ENCODE data around the gene ZFP36L2.
A peak's percentile ranks its signal among the peaks of the same experiment; 100 is the strongest.

The ZFP36L2 gene

DNA sequence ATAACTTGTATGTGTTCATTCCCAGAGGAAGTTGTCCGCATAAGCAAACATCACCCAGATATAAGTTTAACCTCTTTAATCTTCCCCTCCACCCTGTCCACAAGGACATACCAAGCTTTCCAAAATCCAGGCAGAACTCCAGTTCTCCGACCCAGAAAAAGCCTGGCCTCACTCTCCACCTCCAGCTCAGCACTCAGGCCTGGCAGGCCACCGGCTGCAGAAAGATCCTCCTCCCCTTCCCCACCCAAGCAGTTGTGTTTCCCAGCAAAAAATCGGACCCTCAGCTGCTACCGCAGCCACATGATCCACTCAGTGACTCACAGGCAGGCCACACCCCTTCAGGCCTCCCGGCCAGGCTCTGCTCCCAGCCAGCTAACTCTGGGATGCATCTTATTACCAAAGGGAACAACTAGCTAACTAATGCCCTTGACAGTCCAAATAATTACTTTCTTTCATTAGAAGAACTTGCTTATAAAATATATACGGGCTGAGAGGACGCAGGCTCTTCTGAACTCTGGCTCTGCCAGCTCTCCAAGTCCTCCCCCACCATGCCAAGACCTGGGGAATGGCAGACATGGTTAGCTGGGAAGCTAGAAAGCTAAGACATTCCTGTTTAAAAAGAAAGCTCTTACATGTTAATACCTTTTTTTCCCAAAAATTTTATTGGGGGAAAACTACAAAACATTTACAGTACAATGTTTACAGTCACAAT lies 4.5 kb downstream of the ZFP36L2 start:
- Mint-ChIP-seq H3K4me3 (peak overlapping the region; percentile 72), H3K27me3 (no peaks in the 10 kb centered on the region), H3K4me1 (peaks cover 40% of the 10 kb centered on the region), H3K27ac (peak overlapping the region; percentile 80), H3K9me3 (no peaks in the 10 kb centered on the region), H3K36me3 (peaks cover 25% of the 10 kb centered on the region)
- ATAC-seq, result no peak

DNA sequence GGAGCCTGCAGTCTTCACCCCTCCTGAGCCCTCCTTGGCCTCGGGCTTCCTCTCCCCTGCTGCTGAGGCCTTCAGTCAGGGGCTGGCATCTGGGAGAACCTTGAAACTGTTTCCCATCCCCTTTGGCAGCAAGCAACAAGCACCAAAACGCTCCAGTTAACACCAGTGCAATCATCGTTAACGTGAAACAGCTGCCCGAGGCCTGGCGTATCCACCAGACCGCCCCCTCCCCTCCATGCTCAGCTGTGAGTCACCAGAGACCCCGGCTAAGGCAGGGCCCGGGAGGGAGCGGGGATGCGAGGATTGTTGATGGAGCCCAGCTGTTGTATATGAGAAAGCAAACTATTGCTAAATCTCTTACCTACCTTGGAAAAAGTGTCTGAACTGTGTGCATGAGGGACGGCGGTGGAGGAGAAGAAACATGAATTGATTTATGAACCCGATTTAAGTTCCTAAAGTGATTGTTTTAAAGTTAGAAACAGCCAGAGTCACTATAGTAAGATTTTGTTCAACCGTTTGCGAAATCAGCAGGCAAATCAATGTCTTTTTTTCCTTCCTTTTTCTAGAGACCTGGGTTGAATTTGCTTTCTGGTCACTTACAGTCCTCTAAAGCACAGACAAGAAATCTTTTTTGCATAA lies 5.2 kb downstream of the ZFP36L2 start:
- Mint-ChIP-seq H3K27me3 (no peaks in the 10 kb centered on the region), H3K4me3 (peak overlapping the region; percentile 72), H3K9me3 (no peaks in the 10 kb centered on the region), H3K27ac (peak overlapping the region; percentile 80), H3K4me1 (peaks cover 40% of the 10 kb centered on the region), H3K36me3 (peaks cover 25% of the 10 kb centered on the region)
- ATAC-seq, result no peak

DNA sequence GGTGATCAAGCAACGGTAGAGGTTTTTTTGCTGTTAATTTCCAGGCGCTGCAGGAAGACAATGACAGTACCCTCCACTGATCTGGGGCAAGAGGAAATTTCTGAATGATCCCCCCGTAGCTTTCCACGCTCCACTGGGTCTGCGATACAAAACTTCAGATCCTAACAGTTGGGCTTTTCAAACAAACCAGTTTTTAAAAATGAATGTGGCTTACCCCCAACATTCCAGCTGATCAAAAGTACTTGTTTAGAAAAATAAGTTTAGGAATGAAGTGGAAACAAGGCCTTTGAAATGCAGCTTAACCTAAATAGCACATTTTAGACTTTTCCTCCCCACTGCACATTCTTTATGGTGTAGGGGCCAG lies 5.7 kb downstream of the ZFP36L2 start:
- H3K4me3 Mint-ChIP-seq, result peak overlapping the region; percentile 72
- peaks cover 40% of the 10 kb centered on the region for H3K4me1 Mint-ChIP-seq
- peak overlapping the region; percentile 80 for H3K27ac Mint-ChIP-seq
- ATAC-seq, result no peak
- H3K27me3 Mint-ChIP-seq, result no peaks in the 10 kb centered on the region
- peaks cover 21% of the 10 kb centered on the region for H3K36me3 Mint-ChIP-seq
- no peaks in the 10 kb centered on the region for H3K9me3 Mint-ChIP-seq

DNA sequence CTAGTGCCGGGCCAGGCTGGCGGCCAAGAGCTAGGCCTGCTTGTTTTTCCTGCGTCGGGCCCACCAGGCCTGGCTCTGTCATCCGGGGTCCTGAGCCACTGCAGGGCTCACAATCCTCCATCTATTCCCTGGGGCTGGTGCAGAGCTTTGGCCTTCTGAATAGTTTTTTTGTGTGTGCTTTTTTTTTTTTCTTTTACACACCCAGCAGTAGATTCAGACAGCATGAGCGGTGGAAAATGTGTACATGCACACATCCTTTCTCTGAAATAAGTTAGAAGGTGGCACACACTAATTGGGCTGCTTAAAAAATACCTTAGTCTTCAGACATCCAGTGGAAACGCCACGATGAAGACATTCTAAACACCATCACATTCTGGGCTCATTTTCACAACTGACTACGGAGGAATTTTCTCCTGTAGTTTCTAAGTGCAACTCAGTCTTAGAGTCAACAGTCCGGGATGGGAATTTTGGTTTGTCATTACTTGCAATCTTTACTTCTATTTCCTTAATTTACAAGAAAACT lies 6.1 kb downstream of the ZFP36L2 start:
- Mint-ChIP-seq H3K27ac (peak overlapping the region; percentile 80), H3K4me1 (peaks cover 40% of the 10 kb centered on the region), H3K4me3 (peak overlapping the region; percentile 72), H3K27me3 (no peaks in the 10 kb centered on the region), H3K36me3 (peaks cover 17% of the 10 kb centered on the region), H3K9me3 (no peaks in the 10 kb centered on the region)
- ATAC-seq, result no peak

DNA sequence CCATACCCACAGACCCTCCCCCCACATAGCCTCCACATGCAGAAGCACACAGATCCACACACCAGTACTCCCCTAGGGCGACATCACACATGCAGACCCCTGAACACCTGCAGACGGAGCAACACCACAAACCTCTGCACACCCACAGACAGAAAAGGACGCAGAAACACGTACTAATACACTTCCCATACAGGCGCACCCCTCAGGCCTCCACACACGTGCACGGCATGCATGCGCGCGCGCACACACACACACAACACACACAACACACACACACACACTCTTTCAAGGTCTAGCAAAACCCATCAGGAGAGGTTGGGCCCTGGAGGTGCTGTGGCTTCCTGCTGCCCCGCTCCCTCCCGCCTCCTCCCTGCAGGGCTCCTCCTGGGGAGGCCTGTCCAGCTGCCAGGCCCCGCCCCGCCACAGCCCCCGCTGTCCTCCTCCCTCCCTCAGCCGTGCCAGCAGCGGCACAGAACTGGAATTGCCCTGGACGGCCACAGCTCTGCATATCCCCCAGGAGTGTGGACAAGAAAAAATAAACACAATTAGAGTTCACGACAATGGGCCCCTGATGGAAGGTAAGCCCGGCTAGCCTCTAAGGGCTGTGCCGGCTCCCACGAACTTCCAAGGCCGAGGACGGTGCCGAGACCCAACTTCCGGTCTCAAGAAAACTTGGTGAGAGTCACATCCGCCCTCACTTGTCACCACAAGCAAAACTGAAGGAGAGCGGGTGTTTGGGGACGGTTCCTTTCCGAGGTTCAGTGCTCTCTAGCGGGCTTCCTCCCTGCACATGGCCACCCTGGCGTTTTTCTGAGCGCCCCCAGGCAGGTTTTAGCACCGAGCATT lies 6.8 kb downstream of the ZFP36L2 start:
- no peaks in the 10 kb centered on the region for H3K9me3 Mint-ChIP-seq
- no peaks in the 10 kb centered on the region for H3K27me3 Mint-ChIP-seq
- peaks cover 40% of the 10 kb centered on the region for H3K4me1 Mint-ChIP-seq
- peak; percentile 80 for ATAC-seq
- peak overlapping the region; percentile 80 for H3K27ac Mint-ChIP-seq
- peaks cover 12% of the 10 kb centered on the region for H3K36me3 Mint-ChIP-seq
- H3K4me3 Mint-ChIP-seq, result peak overlapping the region; percentile 72

DNA sequence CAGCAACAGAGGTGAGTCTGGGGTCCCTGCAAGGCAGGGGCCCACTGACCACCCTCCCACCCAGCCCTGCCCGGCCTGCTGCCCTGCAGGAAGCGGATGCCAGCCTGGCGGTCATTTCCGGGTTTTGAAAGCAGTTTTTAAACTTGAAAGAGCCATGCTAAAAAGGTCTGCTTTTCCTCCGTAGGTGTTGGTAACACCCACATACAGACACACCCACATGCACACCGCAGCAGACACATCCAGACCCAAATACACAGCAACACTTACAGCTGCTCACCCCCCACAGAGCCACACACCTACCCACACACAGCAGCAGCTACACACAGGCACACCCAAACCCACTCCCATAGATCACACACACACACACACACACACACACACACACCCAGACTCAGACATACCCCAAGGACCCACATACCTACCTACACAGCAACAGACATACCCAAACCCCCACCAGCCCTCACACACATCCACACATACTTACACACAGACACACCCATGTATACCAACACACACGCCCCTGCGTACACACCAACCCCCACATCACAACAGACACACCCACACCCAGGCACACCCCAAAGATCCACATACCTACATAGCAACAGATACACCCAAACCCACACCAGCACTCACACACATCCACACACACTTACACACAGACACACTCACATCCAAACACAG lies 7.6 kb downstream of the ZFP36L2 start:
- Mint-ChIP-seq H3K4me3 (peak overlapping the region; percentile 72), H3K4me1 (peaks cover 40% of the 10 kb centered on the region)
- peak; percentile 77 for ATAC-seq

DNA sequence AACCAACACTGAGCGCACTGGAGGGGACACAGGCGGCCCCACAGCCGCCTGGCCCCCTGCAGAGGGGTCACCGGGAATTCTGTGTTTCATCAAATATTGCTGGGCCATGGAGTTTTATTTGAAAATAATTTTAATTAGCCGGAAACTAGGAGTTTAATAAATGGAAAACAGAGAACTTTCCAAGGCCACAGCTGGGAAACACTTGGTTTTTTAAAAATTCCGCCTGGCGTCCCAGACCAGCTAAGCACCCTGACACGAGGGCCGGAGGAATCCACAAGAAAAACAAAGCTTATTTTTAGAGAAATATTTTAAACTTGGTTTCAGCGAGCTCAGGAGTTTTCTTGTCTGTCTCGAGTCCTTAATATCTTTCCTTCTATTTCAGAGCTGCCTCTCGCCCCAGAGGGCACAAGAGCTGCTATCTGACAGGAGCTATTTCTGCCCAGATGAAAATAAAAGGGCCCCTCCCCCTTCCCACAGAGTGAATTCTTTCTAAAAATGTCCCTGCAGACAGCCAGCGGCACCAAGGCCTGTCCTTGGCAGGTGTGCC lies 8.2 kb downstream of the ZFP36L2 start:
- no peaks in the 10 kb centered on the region for H3K27me3 Mint-ChIP-seq
- H3K36me3 Mint-ChIP-seq, result no peaks in the 10 kb centered on the region
- ATAC-seq, result peak; percentile 6
- H3K4me3 Mint-ChIP-seq, result peak overlapping the region; percentile 72
- no peaks in the 10 kb centered on the region for H3K9me3 Mint-ChIP-seq
- peaks cover 42% of the 10 kb centered on the region for H3K4me1 Mint-ChIP-seq
- H3K27ac Mint-ChIP-seq, result peak overlapping the region; percentile 80

More for the DNA sequence above, 7.6 kb downstream of the ZFP36L2 start:
- Mint-ChIP-seq H3K27me3 (no peaks in the 10 kb centered on the region), H3K36me3 (peaks cover 5% of the 10 kb centered on the region), H3K9me3 (no peaks in the 10 kb centered on the region), H3K27ac (peak overlapping the region; percentile 80)

DNA sequence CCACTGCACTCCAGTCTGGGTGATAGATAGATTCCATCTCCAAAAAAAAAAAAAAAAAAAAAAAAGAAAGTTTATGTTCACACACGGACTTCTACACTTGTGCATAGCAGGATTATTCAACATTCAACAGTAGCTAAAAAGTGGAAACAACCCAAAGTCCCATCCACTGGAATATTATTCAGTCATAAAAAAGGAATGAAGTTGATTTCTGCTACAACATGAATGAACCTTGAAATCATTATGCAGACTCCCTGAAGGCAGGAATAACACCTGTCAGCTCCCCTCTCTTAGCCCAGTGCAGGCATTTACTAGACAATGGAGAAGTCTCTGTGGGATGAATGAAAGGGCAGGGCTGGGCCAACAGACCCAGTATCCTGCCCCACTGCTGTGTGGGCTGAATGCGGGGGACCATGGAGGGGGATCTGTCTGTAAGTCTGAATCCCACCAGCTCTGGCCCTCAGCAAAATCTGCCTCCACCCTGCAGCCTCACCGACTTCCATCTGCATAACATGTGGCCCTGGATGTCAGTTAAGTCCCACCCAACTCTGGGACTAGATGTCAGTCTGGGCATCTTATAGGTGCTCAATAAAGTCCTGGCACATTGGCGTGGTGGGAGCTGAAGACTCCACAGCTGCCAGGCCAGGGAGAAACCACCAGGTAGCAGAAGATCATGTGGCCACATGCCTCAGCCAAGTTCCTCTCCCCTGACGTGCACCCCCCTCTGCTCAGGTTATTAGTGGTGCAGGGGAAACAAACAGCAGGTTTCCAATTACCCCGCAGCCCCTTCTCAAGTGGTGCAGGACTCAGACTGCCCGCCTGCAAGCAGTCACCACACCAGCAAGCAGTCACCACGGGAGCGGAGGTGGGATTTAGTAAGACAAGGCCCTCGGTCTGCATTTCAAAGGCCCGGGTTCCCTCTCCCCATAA lies 8.9 kb downstream of the ZFP36L2 start:
- H3K4me3 Mint-ChIP-seq, result no peak overlapping the region

DNA sequence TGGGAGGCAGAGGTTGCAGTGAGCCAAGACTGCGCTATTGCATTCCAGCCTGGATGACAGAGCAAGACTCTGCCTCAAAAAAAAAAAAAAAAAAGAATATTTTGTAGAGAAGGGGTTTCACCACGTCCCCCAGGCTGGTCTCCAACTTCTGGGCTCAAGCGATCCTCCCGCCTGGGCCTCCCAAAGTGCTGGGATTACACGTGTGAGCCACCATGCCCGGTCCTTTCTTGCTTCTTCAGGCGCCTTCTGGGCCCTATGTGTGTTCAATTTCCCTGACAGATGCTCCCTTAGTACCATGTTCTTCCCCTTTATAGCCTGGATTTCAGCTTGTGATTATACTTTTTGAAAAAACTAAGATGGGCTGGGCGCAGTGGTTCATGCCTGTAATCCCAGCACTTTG lies 9.8 kb downstream of the ZFP36L2 start:
- Mint-ChIP-seq H3K4me1 (peaks cover 45% of the 10 kb centered on the region), H3K4me3 (no peak overlapping the region), H3K27me3 (no peaks in the 10 kb centered on the region), H3K9me3 (no peaks in the 10 kb centered on the region), H3K27ac (no peak overlapping the region), H3K36me3 (no peaks in the 10 kb centered on the region)
- ATAC-seq, result no peak

More for the DNA sequence above, 8.9 kb downstream of the ZFP36L2 start:
- Mint-ChIP-seq H3K36me3 (no peaks in the 10 kb centered on the region), H3K9me3 (no peaks in the 10 kb centered on the region), H3K27me3 (no peaks in the 10 kb centered on the region), H3K4me1 (peaks cover 49% of the 10 kb centered on the region), H3K27ac (peak overlapping the region; percentile 80)
- no peak for ATAC-seq

DNA sequence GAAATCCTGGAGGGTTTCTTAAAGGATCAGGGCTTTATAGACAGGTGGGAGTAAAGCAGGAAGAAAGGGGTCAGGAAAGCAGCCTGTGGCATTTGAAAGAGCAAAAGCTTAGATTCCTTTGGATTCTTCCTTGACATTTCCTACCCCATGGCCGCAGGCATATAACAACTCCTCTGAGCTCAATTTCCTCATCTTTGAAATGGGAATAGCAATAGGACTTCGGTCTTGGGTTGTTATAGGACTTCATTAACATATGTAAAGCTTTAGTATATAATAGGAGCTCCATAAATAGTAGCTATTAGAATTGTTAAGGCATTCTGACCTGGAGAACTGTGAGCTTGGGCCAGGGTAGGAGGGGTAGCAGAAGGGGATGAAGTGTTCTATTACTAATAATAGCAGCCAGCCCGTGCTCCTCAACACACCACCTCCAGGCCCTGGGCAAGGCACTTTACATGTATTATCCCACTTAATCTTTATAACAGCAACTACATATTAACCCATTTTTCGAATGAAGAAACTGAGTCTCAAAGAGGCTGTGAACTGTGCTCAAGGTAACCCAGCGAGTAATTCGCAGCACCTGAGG lies 10.6 kb downstream of the ZFP36L2 start:
- no peak overlapping the region for H3K4me3 Mint-ChIP-seq
- H3K27me3 Mint-ChIP-seq, result no peaks in the 10 kb centered on the region
- H3K4me1 Mint-ChIP-seq, result peaks cover 36% of the 10 kb centered on the region

DNA sequence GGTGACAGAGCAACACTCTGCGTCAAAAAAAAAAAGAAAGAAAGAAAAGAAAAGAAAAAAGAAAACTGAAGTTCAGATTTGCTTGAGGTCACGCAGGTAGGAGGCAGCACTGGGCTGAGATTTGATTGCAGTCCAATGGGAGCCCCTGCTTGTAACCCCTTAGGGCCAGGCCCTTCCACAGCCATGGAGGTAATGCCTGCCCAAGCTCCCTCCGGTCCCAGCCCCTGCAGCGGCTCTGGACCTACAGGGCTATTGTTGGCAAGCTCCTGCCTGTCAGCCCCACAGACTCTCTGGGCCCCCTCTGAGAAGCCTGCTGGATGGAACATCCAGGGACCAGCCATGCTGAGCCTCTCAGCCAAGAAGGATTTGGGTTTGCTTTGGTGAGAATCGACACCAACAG lies 12.2 kb downstream of the ZFP36L2 start:
- no peak overlapping the region for H3K27ac Mint-ChIP-seq

More for the DNA sequence above, 10.6 kb downstream of the ZFP36L2 start:
- Mint-ChIP-seq H3K36me3 (no peaks in the 10 kb centered on the region), H3K9me3 (no peaks in the 10 kb centered on the region), H3K27ac (no peak overlapping the region)
- no peak for ATAC-seq

DNA sequence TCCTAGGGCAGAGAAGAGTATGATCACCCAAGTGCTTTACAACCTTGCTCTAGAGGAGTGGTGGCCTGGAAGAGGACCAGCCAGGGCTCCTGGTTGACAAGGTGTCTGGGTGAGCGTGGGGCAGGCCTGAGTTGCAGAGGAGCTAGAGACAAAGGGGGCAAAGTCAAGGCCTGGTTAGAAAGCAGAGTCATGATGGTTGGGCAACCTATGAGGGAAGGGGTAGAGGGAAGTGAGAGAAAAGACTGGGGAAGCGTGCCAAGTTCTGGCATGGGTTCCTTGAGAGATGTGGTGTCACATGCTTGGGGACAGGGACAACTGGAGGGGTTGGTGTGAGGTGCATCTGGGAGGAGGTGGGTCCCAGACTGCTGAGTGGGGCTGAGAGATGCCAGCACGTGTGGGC lies 13.5 kb downstream of the ZFP36L2 start:
- Mint-ChIP-seq H3K9me3 (no peaks in the 10 kb centered on the region), H3K27me3 (no peaks in the 10 kb centered on the region), H3K4me3 (no peak overlapping the region), H3K27ac (peak overlapping the region; percentile 65), H3K4me1 (peaks cover 13% of the 10 kb centered on the region), H3K36me3 (no peaks in the 10 kb centered on the region)
- peak; percentile 67 for ATAC-seq

More for the DNA sequence above, 12.2 kb downstream of the ZFP36L2 start:
- no peaks in the 10 kb centered on the region for H3K27me3 Mint-ChIP-seq
- no peaks in the 10 kb centered on the region for H3K9me3 Mint-ChIP-seq
- peaks cover 21% of the 10 kb centered on the region for H3K4me1 Mint-ChIP-seq
- H3K4me3 Mint-ChIP-seq, result no peak overlapping the region
- ATAC-seq, result no peak
- no peaks in the 10 kb centered on the region for H3K36me3 Mint-ChIP-seq

DNA sequence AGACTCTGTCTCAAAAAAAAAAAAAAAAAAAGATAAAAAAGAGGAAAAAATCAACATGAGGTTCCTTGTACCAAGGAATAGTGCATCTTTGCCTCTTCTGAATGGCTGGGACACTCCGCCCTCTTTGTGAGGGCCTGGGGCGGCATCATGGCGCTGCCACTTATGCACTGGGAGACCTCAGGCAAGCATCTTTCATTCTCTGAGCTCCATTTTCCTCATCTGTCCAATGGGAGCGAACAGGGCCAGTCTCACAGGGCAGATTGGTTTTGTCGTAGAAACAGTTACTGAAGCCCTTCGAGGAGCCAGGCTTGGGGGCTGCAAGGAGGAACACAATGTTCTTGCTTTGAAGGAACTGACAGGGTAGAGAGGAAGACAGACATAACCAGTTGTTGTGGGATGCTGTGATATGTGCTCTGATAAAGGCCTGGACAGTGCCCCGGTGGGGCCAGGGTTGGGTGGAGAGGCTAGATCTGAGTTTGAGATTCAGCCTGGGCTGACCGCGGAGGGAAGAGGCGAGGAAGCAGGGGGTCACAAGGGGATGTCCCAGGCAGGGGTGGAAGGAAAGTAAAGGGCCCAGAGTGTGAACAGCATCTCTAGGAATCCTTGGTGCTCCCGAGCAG lies 14.1 kb downstream of the ZFP36L2 start:
- ATAC-seq, result no peak
- peaks cover 19% of the 10 kb centered on the region for H3K4me1 Mint-ChIP-seq
- H3K36me3 Mint-ChIP-seq, result no peaks in the 10 kb centered on the region
- H3K27me3 Mint-ChIP-seq, result no peaks in the 10 kb centered on the region
- H3K27ac Mint-ChIP-seq, result peak overlapping the region; percentile 65
- H3K9me3 Mint-ChIP-seq, result no peaks in the 10 kb centered on the region
- H3K4me3 Mint-ChIP-seq, result no peak overlapping the region
